22Rv1 (cell line): ENCODE results near the gene NOC2L.

Source experiments
- CTCF ChIP-seq: fragments of 450-650 bp; IDR thresholded peaks from 2 replicates; pipeline ENCODE4 v1.5.1; 2017; ENCODE audit warnings: mild to moderate bottlenecking
- ZFX ChIP-seq: fragments of 450-650 bp; IDR thresholded peaks from 2 replicates; pipeline ENCODE4 v1.6.1; 2017; ENCODE audit warnings: antibody characterized with exemption, borderline replicate concordance

GRCh38 chr1:950881-951280 lies 8.2 kb downstream of the NOC2L start:
- TF ChIP-seq CTCF (no peak), ZFX (no peak)
